Testis (tissue), 3 donors: ENCODE data around the gene LRRC4C. TPM values are rescaled to one million over a fixed set of nuclear protein-coding genes. Genes with fewer than 3 reads are reported as not detected.

Source experiments
- DNase-seq: peaks from one replicate; pipeline ENCODE4 v3.0.0-alpha.2; 2019
- H3K27ac ChIP-seq, 2 donors: fragments of 200-600 bp; sonication (generic); one replicate each; pipeline ENCODE4 v1.5.1; 2019
- H3K27me3 ChIP-seq: fragments of 200-600 bp; sonication (generic); one replicate; pipeline ENCODE4 v1.5.1; 2019
- H3K36me3 ChIP-seq: fragments of 200-600 bp; sonication (generic); one replicate; pipeline ENCODE4 v1.5.1; 2017; ENCODE audit warnings: low read depth; ENCODE audit errors: missing control alignments
- H3K4me1 ChIP-seq: fragments of 200-600 bp; sonication (generic); one replicate; pipeline ENCODE4 v1.5.1; 2019
- H3K4me3 ChIP-seq, 2 donors: fragments of 200-600 bp; sonication (generic); one replicate each; pipeline ENCODE4 v1.5.1; 2017 to 2019
- H3K9me3 ChIP-seq: fragments of 200-600 bp; sonication (generic); one replicate; pipeline ENCODE4 v1.5.1; 2017
- POLR2A ChIP-seq: fragments of 450-650 bp; IDR thresholded peaks from one replicate; pipeline ENCODE4 v1.6.1; 2017; ENCODE audit warnings: antibody characterized with exemption, mild to moderate bottlenecking, moderate library complexity
- WGBS, 2 donors: methylation state at CpG; one replicate each; pipeline ENCODE4 v1.1.5; 2018; 5-methylcytosine and 5-hydroxymethylcytosine counted together
- intact Hi-C: fragments of 100-400 bp; cut with DNase I; formaldehyde crosslinking; loops from one replicate; pipeline ENCODE4 v1.15.1; 2023; ENCODE audit warnings: low total_unique reads
- polyA plus RNA-seq: library from polyadenylated mRNA; stranded (reverse); fragments of 350-450 nt; fragmentation: Illumina TruSeq; extraction: RNeasy Lipid Tissue Mini Kit (QIAGEN cat#74804); gene quantifications from one replicate; pipeline ENCODE4 v1.2.3, GENCODE V29; 2014; ENCODE audit warnings: low read depth, low replicate concordance; ENCODE audit not compliant: insufficient read depth
- total RNA-seq, 2 donors: library from RNA; depleted of rRNA; stranded (reverse); fragments of >200 nt; gene quantifications; one replicate each; pipeline ENCODE4 v1.2.3, GENCODE V29; 2016
- TF ChIP-seq, protein P1 (sequence below), 3 experiments: fragments of 450-650 bp in 2 of 3; fragments of 200-600 bp in 1 of 3; sonication (generic) in 1 of 3; IDR thresholded peaks; one replicate each; pipeline ENCODE4 v1.5.1; 2016 to 2019; ENCODE audit warnings: antibody characterized with exemption in 3 of 3, mild to moderate bottlenecking in 2 of 3, moderate library complexity in 1 of 3

The LRRC4C gene
- total and polyA plus RNA-seq, 3 donors from 2014 or later: 0.16 to 0.56 (median 0.45) TPM

DNA sequence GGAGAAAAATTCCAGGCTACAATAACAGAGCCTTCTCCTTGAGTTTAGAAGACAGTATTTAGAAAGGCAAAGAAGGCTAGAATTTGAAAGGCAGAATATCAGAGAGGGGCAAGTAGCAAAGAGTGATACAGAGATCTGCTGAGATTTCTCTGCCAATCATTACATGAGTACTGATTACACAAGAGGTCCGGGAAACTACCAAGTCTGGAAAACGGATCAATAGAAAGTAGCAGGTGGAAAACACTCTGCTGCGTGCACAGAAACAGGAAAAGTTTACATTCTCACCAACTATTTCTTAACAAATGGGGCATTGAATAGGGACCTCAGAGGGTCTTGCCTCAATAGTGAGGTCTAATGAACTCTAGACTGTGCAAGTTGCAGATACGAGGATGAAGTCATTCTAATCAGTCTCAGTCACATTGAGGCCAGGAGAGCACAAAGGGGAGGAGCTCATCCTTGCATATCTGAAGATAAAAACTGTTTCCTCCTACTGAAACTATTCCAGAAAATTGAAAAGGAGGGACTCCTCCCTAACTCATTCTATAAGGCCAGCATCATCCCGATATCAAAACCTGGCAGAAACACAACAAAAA lies 1099.2 kb downstream of the LRRC4C start:
- 74 to 75% methylated on average over 5 of the region's 5 CpGs for WGBS, 2 donors
- H3K4me3 ChIP-seq: no peak overlapping the region
- H3K27me3 ChIP-seq: no peaks in the 10 kb centered on the region
- no peaks in the 10 kb centered on the region for H3K4me1 ChIP-seq
- no peaks in the 10 kb centered on the region for H3K36me3 ChIP-seq
- DNase-seq: no peak
- intact Hi-C loops: no loop called here
- no peaks in the 10 kb centered on the region for H3K9me3 ChIP-seq
- no peak overlapping the region for H3K27ac ChIP-seq
- TF ChIP-seq POLR2A: no peak
- TF ChIP-seq, protein P1, sequence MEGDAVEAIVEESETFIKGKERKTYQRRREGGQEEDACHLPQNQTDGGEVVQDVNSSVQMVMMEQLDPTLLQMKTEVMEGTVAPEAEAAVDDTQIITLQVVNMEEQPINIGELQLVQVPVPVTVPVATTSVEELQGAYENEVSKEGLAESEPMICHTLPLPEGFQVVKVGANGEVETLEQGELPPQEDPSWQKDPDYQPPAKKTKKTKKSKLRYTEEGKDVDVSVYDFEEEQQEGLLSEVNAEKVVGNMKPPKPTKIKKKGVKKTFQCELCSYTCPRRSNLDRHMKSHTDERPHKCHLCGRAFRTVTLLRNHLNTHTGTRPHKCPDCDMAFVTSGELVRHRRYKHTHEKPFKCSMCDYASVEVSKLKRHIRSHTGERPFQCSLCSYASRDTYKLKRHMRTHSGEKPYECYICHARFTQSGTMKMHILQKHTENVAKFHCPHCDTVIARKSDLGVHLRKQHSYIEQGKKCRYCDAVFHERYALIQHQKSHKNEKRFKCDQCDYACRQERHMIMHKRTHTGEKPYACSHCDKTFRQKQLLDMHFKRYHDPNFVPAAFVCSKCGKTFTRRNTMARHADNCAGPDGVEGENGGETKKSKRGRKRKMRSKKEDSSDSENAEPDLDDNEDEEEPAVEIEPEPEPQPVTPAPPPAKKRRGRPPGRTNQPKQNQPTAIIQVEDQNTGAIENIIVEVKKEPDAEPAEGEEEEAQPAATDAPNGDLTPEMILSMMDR (IDR thresholded peaks at IDR 0.05): no peak

DNA sequence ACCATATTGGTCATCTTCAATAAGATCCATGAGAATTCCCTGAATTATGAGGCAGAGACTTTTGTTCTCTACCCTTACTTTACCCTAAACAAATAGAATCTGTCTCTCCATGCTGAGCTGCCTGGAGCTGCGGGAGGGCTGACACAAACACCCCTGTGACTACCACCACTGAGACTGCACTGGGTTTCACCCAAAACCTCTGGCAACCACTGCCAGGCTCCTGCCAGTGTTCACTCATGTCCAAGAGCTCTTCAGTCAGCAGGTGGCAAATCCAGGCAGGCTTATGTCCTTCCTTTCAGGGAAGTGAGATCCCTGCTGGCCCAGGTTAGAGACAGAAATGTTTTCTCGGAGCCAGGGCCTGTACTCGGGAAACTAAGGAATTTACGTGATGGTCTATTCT lies 1105.3 kb downstream of the LRRC4C start:
- 87 to 99% methylated on average over 4 of the region's 4 CpGs for WGBS, 2 donors
- DNase-seq: no peak
- intact Hi-C loops: no loop called here
- Histone ChIP-seq H3K9me3 (no peaks in the 10 kb centered on the region), H3K4me1 (no peaks in the 10 kb centered on the region), H3K27me3 (no peaks in the 10 kb centered on the region), H3K27ac (no peak overlapping the region), H3K4me3 (no peak overlapping the region), H3K36me3 (no peaks in the 10 kb centered on the region)
- TF ChIP-seq POLR2A: no peak
- TF ChIP-seq, protein P1 (IDR thresholded peaks at IDR 0.05): no peak

DNA sequence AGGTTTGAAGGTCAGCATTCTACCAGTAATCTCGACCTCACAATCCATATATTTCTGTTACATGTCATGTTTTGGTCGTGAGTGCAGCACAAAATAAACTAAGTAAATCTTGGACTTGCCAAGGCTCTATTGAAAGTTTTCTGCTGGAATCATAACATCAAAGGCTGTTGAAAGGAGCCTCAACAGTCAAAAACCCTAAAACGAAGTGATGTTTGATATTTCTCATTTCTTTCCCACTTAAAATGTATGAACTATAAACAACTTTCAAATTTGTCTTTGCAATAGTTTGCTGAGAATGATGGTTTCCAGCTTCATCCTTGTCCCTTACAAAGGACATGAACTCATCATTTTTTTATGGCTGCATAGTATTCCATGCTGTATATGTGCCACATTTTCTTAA lies 1118.5 kb downstream of the LRRC4C start:
- H3K27ac ChIP-seq: no peak overlapping the region
- no peaks in the 10 kb centered on the region for H3K4me1 ChIP-seq
- WGBS, 2 donors: 59 to 66% methylated on average over 3 of the region's 3 CpGs
- H3K4me3 ChIP-seq: no peak overlapping the region
- intact Hi-C loops: no loop called here
- no peaks in the 10 kb centered on the region for H3K36me3 ChIP-seq
- no peak for DNase-seq
- H3K9me3 ChIP-seq: no peaks in the 10 kb centered on the region
- TF ChIP-seq POLR2A: no peak
- TF ChIP-seq, protein P1 (IDR thresholded peaks at IDR 0.05): no peak
- no peaks in the 10 kb centered on the region for H3K27me3 ChIP-seq

DNA sequence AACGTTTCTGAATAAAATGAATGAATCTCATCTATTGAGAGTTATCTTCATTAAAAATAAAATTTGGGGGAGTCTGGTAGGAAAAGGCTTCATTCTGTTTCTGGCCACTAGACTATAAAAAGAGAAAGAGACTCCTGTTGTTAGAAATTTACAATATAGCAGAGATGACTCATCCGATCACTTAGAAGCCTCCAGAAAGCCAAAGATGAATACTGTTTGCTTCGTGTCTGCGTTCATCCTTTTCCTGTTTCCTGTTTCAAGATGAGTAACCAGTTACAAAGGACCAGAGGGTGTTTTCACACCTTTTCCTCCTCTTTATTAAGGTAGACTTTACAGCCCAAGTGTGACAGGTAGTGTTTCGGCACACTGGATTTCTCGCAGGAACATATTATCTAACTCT lies 1120.7 kb downstream of the LRRC4C start:
- Histone ChIP-seq H3K27ac (no peak overlapping the region), H3K4me1 (no peaks in the 10 kb centered on the region), H3K36me3 (no peaks in the 10 kb centered on the region), H3K9me3 (no peaks in the 10 kb centered on the region), H3K4me3 (no peak overlapping the region), H3K27me3 (no peaks in the 10 kb centered on the region)
- DNase-seq: no peak
- TF ChIP-seq, protein P1 (IDR thresholded peaks at IDR 0.05): no peak
- no peak for TF ChIP-seq POLR2A
- 71 to 76% methylated on average over 6 of the region's 6 CpGs for WGBS, 2 donors
- intact Hi-C loops: no loop called here

DNA sequence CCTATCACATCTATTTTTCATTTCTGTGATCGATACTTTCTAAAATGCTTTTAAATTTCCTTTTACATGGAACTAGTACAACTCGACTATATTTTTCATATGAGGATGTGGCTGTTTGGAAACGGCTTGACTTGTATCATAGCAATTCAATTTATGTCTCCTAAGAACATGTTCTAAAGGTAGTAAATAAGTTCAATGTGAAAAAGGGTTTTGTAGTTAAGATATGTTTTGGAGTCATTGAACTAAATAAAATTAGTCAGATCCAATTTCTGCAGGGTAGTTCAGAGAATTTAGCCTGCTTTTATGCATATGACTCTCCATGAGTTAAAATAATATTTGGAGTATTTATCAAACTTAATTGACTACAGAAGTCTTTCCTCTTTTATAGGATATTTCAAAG lies 1121.4 kb downstream of the LRRC4C start:
- WGBS, 2 donors: 82 to 88% methylated on average over 3 of the region's 3 CpGs
- Histone ChIP-seq H3K27me3 (no peaks in the 10 kb centered on the region), H3K27ac (no peak overlapping the region), H3K36me3 (no peaks in the 10 kb centered on the region), H3K4me3 (no peak overlapping the region), H3K9me3 (no peaks in the 10 kb centered on the region), H3K4me1 (no peaks in the 10 kb centered on the region)
- TF ChIP-seq POLR2A: no peak
- TF ChIP-seq, protein P1 (IDR thresholded peaks at IDR 0.05): no peak
- intact Hi-C loops: no loop called here
- no peak for DNase-seq
